Measurements from ENCODE around the gene CRISPLD2.

Gene CRISPLD2

GRCh38 chr16:84913315-84913714 lies 93.5 kb downstream of the CRISPLD2 start:
- no peak for DNase-seq (ENCODE audit: low read depth)

- no peak for DNase-seq (ENCODE audit: low read depth)
Measured at GRCh38 chr16:84914273-84914672, 94.5 kb downstream of the CRISPLD2 start.

GRCh38 chr16:84916178-84916577 lies 96.4 kb downstream of the CRISPLD2 start:
- DNase-seq (ENCODE audit: low read depth) = no peak

GRCh38 chr16:84916850-84917249 lies 97.1 kb downstream of the CRISPLD2 start:
- no peak for DNase-seq (ENCODE audit: low read depth)

GRCh38 chr16:84917492-84917891 lies 97.7 kb downstream of the CRISPLD2 start:
- no peak for DNase-seq (ENCODE audit: low read depth)

- no peak for DNase-seq (ENCODE audit: low read depth)
Measured at GRCh38 chr16:84918006-84918909, 98.5 kb downstream of the CRISPLD2 start.

- no peak for DNase-seq (ENCODE audit: low read depth)
Measured at GRCh38 chr16:84919269-84919668, 99.5 kb downstream of the CRISPLD2 start.

GRCh38 chr16:84919708-84920107 lies 99.9 kb downstream of the CRISPLD2 start:
- no peak for DNase-seq (ENCODE audit: low read depth)

- no peak for DNase-seq (ENCODE audit: low read depth)
Measured at GRCh38 chr16:84920333-84920732, 100.5 kb downstream of the CRISPLD2 start.

- DNase-seq (ENCODE audit: low read depth) = no peak
Measured at GRCh38 chr16:84922351-84923120, 102.8 kb downstream of the CRISPLD2 start.

- DNase-seq (ENCODE audit: low read depth) = no peak
Measured at GRCh38 chr16:84924331-84925091, 104.7 kb downstream of the CRISPLD2 start.

GRCh38 chr16:84925092-84925772 lies 105.4 kb downstream of the CRISPLD2 start:
- peak; percentile 63 for DNase-seq (ENCODE audit: low read depth)

GRCh38 chr16:84925773-84926372 lies 106.1 kb downstream of the CRISPLD2 start:
- no peak for DNase-seq (ENCODE audit: low read depth)

GRCh38 chr16:84926462-84926861 lies 106.7 kb downstream of the CRISPLD2 start:
- DNase-seq (ENCODE audit: low read depth) = no peak

GRCh38 chr16:84927621-84928591 lies 108.1 kb downstream of the CRISPLD2 start:
- DNase-seq (ENCODE audit: low read depth) = no peak

GRCh38 chr16:84928679-84929420 lies 109.1 kb downstream of the CRISPLD2 start:
- DNase-seq (ENCODE audit: low read depth) = no peak

- no peak for DNase-seq (ENCODE audit: low read depth)
Measured at GRCh38 chr16:84929421-84930297, 109.9 kb downstream of the CRISPLD2 start.
